ENCODE measurements around the gene LUM. TPM values are rescaled to one million over a fixed set of nuclear protein-coding genes. Genes with fewer than 3 reads are reported as not detected.

Gene LUM
- polyA plus RNA-seq, 1 of the 3 experiments (the other 2 are of a cell fraction), result 30.6 TPM

DNA sequence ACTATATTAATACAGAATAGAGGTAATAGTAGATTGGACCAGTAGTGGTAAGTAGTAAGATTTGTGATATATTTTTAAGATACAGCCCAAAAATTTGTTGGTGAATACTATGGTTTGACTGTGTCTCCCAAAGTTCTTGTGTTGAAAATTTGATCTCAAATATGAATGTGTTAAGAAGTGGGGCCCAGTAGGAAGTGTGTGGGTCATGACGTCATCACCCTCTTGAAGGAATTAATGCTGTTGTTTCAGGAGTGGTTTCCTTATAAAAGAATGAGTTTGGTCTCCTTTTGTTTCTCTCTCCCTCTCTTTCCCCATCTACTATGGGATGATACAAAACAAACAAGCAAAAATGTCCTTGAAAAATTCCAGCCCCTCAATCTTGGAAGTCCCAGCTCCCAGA is 16.3 kb downstream of the LUM start:
- Histone ChIP-seq H3K27me3 (ENCODE audit: insufficient read depth) (no peaks in the 10 kb centered on the region), H3K27ac (ENCODE audit: low read depth in 2 of 2, low read length in 1 of 2) (no peak overlapping the region), H3K9ac (no peak overlapping the region), H3K9me2 (no peaks in the 10 kb centered on the region), H2AFZ (ENCODE audit: low read depth) (no peak overlapping the region), H3K4me3 (ENCODE audit: low read depth in 2 of 2, low read length in 1 of 2) (no peak overlapping the region), H3K36me3 (replicated peaks in 1 of 2; ENCODE audit: control insufficient read depth in 1 of 2, insufficient read depth in 2 of 2, low read length in 1 of 2) (no peaks in the 10 kb centered on the region), H3F3A (replicated peaks; ENCODE audit: insufficient read depth) (peaks cover 5% of the 10 kb centered on the region), H4K20me1 (ENCODE audit: insufficient read depth) (no peaks in the 10 kb centered on the region), H3K4me2 (no peak overlapping the region), H3K79me2 (ENCODE audit: insufficient read depth) (no peaks in the 10 kb centered on the region), H3K4me1 (ENCODE audit: control insufficient read depth in 1 of 2, insufficient read depth in 2 of 2, low read depth in 1 of 2, low read length in 1 of 2) (peaks cover 0 to 13% of the 10 kb centered on the region in 2 experiments; a peak in 3 of 4 replicates), H3K9me3 (no peaks in the 10 kb centered on the region; the same call in 1 of the 2 replicates)
- CTCF ChIA-PET, result interaction anchor here (0.7 kb wide), 1 partner anchor 1394 kb away, joined by 3 read pairs; no protein-coding TSS in a partner anchor
- no peak for TF ChIP-seq RAD21 (IDR thresholded peaks at IDR 0.05; ENCODE audit: low read length)
- no peak for DNase-seq
- POLR2A ChIA-PET, result no interaction called here
- WGBS (ENCODE audit: low lambda C conversion rate), result 87% methylated on average over 1 of the region's 1 CpG

DNA sequence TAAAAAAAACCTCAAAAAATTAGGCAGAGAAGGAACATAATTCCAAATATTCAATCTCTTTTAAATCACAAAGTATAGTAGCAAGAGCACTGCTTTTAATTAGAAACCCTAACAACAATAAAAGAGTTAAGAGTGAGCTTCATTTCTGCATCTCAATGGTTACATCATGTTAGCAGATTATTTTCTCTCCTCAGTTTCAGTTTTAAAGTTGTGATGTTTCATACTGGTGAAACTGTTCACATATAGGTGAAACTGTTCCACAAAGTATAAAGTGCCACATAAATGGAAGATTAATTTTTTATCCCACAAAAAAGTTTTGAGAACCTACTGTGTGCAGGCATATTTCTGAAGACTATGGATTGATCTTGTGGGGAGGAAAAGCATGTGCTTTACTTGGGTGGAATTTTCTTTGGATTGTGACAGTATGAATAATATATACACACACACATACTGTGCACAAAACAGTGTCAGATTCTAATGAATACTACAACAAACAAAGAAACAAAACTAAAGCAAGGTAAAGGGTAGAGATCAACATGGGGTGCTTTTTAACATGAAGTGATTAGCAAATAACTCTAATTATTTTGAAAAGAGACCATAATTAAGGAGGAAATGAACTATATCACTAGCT is 17.1 kb downstream of the LUM start:
- Histone ChIP-seq H3K9ac (no peak overlapping the region), H3K9me3 (peaks cover 3% of the 10 kb centered on the region), H3K4me1 (ENCODE audit: control insufficient read depth in 1 of 2, insufficient read depth in 2 of 2, low read depth in 1 of 2, low read length in 1 of 2) (peaks cover 0 to 8% of the 10 kb centered on the region in 2 experiments; a peak in 3 of 4 replicates), H3K36me3 (replicated peaks in 1 of 2; ENCODE audit: control insufficient read depth in 1 of 2, insufficient read depth in 2 of 2, low read length in 1 of 2) (no peaks in the 10 kb centered on the region), H3K4me3 (ENCODE audit: low read depth in 2 of 2, low read length in 1 of 2) (no peak overlapping the region), H3K79me2 (ENCODE audit: insufficient read depth) (no peaks in the 10 kb centered on the region), H3F3A (replicated peaks; ENCODE audit: insufficient read depth) (peaks cover under 1% of the 10 kb centered on the region), H3K27me3 (ENCODE audit: insufficient read depth) (no peaks in the 10 kb centered on the region), H3K9me2 (no peaks in the 10 kb centered on the region), H3K27ac (ENCODE audit: low read depth in 2 of 2, low read length in 1 of 2) (no peak overlapping the region), H2AFZ (ENCODE audit: low read depth) (peak overlapping the region; percentile 26; the same call in 1 of the 2 replicates), H4K20me1 (ENCODE audit: insufficient read depth) (no peaks in the 10 kb centered on the region), H3K4me2 (no peak overlapping the region)
- no peak for DNase-seq
- TF ChIP-seq CTCF (IDR thresholded peaks at IDR 0.05) (no peak), ELF1 (IDR thresholded peaks at IDR 0.05) (no peak), TEAD4 (IDR thresholded peaks at IDR 0.05; ENCODE audit: borderline replicate concordance, insufficient read depth) (no peak), RCOR1 (IDR thresholded peaks at IDR 0.05; ENCODE audit: low read length) (no peak), SIN3A (IDR thresholded peaks at IDR 0.05; ENCODE audit: borderline replicate concordance, low read depth, low read length) (no peak), GATA2 (CRISPR knock-in tag; IDR thresholded peaks at IDR 0.05) (no peak), SMC3 (IDR thresholded peaks at IDR 0.05; ENCODE audit: low read depth, low read length) (no peak), ZBTB33 (IDR thresholded peaks at IDR 0.05; ENCODE audit: borderline replicate concordance, low read depth) (no peak), CHD2 (IDR thresholded peaks at IDR 0.05; ENCODE audit: low read length, partially characterized antibody) (no peak), MEF2A (IDR thresholded peaks at IDR 0.05; ENCODE audit: borderline replicate concordance, low read depth) (no peak), RXRA (IDR thresholded peaks at IDR 0.05; ENCODE audit: borderline replicate concordance, low read depth) (no peak), RFX5 (IDR thresholded peaks at IDR 0.05; ENCODE audit: low read length) (no peak), FOXJ3 (CRISPR knock-in tag; IDR thresholded peaks at IDR 0.05) (no peak), RAD21 (IDR thresholded peaks at IDR 0.05; ENCODE audit: low read length) (no peak)
- TF ChIP-seq, protein P1, sequence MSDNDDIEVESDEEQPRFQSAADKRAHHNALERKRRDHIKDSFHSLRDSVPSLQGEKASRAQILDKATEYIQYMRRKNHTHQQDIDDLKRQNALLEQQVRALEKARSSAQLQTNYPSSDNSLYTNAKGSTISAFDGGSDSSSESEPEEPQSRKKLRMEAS (IDR thresholded peaks at IDR 0.05; ENCODE audit: low read depth), result no peak
- TF ChIP-seq, protein P2, sequence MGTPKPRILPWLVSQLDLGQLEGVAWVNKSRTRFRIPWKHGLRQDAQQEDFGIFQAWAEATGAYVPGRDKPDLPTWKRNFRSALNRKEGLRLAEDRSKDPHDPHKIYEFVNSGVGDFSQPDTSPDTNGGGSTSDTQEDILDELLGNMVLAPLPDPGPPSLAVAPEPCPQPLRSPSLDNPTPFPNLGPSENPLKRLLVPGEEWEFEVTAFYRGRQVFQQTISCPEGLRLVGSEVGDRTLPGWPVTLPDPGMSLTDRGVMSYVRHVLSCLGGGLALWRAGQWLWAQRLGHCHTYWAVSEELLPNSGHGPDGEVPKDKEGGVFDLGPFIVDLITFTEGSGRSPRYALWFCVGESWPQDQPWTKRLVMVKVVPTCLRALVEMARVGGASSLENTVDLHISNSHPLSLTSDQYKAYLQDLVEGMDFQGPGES (IDR thresholded peaks at IDR 0.05; ENCODE audit: low read depth, low read length), result no peak
- ChIA-PET POLR2A (no interaction called here), CTCF (interaction anchor here (0.7 kb wide), 1 partner anchor 1393 kb away, joined by 3 read pairs; no protein-coding TSS in a partner anchor)
